AG09319 (cell line): ENCODE data around the gene RASAL2.

Experiments
- DNase-seq: peaks from one replicate; pipeline ENCODE4 v3.0.0-alpha.2; 2010; ENCODE audit warnings: low read depth; ENCODE audit errors: extremely low read depth
- TF ChIP-seq, protein P1 (sequence below): IDR thresholded peaks from 2 replicates; pipeline ENCODE4 v1.5.1; 2011; ENCODE audit warnings: low read depth, mild to moderate bottlenecking, inconsistent platforms, low read length, moderate library complexity

Gene RASAL2

DNA sequence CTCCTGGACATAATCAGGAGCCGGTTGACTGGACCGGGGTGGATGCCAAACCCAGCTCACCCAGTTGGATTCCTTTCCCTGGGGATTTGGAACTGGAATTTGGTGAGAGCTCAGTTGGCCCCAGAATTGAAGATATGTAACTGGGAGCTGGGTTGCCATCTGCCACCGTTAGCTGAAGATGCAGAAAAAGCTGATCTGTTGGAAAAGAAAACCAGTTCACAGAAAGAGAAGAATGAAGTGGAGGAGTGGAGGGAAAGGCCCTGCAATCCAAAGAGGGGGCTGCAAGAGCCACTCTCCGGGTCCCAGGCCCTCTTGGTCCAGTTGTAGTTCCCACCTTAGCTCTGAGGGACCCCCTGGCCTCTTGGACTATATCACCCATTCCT, 435.0 kb downstream of the RASAL2 start:
- TF ChIP-seq, protein P1, sequence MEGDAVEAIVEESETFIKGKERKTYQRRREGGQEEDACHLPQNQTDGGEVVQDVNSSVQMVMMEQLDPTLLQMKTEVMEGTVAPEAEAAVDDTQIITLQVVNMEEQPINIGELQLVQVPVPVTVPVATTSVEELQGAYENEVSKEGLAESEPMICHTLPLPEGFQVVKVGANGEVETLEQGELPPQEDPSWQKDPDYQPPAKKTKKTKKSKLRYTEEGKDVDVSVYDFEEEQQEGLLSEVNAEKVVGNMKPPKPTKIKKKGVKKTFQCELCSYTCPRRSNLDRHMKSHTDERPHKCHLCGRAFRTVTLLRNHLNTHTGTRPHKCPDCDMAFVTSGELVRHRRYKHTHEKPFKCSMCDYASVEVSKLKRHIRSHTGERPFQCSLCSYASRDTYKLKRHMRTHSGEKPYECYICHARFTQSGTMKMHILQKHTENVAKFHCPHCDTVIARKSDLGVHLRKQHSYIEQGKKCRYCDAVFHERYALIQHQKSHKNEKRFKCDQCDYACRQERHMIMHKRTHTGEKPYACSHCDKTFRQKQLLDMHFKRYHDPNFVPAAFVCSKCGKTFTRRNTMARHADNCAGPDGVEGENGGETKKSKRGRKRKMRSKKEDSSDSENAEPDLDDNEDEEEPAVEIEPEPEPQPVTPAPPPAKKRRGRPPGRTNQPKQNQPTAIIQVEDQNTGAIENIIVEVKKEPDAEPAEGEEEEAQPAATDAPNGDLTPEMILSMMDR: no peak
- DNase-seq: no peak

- DNase-seq: no peak
- TF ChIP-seq, protein P1: no peak
Measured at GRCh38 chr1:178529364-178530036, 435.6 kb downstream of the RASAL2 start.

DNA sequence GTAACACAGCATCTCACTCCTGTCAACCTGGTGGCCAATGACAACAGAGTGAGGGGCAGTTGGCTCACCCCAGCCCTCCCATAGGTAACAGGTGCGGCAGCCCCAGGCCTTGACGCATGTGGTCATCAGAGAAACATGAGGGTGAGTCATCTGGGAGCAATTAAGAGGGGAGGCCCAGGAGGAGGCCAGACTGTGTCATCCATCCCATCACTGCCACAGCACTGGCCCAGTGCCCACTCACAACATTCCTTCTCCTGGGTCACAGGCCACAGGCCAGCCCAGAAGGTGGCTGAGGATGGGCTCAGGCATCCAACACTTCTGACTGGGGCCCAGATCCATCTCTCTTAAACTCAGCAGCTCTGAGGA, 436.1 kb downstream of the RASAL2 start:
- no peak for DNase-seq
- TF ChIP-seq, protein P1: no peak

DNA sequence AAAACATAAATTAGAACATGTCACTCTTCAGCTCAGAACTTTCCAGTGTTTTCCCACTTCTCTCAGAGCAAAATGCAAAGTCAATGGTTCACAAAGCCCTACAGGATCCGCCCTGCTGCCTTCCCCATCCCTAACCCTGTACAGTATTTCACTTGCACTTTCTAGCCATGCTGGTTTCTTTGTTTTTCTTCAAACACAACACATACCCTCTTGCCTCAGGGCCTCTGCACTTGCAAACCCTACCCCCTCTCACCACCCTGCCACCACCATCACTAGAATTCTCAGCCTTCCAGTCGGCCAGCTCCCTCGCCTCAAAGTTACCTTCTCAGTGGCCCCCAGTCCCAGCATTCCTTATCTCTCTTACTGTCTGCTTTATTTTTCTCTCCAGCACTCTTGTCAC, 436.6 kb downstream of the RASAL2 start:
- DNase-seq: no peak
- TF ChIP-seq, protein P1: no peak

GRCh38 chr1:178531887-178532286, 438.0 kb downstream of the RASAL2 start:
- TF ChIP-seq, protein P1: no peak
- DNase-seq: no peak

- TF ChIP-seq, protein P1: peak; percentile 86
- DNase-seq: peak; percentile 60
Measured at GRCh38 chr1:178532392-178532791, 438.5 kb downstream of the RASAL2 start.

DNA sequence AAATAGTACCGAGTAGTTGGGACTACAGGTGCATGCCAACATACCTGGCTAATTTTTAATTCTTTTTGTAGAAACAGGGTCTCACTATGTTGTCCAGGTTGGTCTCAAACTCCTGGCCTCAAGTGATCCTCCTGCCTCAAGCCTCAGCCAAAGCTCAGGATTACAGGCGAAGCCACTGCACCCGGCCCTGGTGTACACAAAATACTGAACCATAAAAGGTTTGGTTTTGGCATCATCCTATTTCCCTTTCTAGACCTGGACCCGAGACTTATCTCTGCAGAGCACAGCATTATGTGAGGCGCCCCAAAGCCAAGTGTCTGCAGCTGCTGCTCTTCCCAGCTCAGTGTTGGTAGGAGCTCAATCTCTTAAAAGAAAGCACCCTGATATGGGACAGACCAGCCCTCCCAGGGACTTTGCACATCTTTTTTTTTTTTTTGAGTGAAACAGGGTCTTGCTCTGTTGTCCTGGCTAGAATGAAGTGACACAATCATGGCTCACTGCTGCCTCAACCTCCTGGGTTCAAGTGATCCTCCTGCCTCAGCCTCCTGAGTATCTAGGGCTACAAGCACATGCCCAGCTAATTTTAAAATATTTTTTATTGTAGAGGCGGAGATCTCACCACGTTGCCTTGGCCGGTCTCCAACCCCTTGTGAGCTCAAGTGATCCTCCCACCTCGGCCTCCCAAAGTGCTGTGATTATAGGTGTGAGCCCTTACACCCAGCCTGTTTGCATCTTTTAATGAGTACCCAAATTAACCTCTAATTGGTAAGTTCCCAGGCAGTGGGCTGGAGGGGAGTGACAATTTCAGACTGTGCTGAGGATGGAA, 439.4 kb downstream of the RASAL2 start:
- DNase-seq: no peak
- TF ChIP-seq, protein P1: no peak
